ENCODE results near the gene PET100. TPM values are rescaled to one million over a fixed set of nuclear protein-coding genes. Genes with fewer than 3 reads are reported as not detected.

PET100 gene
- total and polyA plus RNA-seq, 4 donors: 67.6 to 96.4 (median 88.4) TPM

GRCh38 chr19:7627166-7627565 lies 2.4 kb upstream of the PET100 start:
- 90 to 96% methylated on average over 24 of the region's 24 CpGs for WGBS, 2 donors
- Histone ChIP-seq H3K36me3 (ENCODE audit: control insufficient read depth in 1 of 2, insufficient read depth in 2 of 2, low read length in 1 of 2) (peaks cover 0 to 7% of the 10 kb centered on the region in 2 donors), H3K27me3 (ENCODE audit: control insufficient read depth in 1 of 2, insufficient read depth in 2 of 2, low read length in 1 of 2) (no peaks in the 10 kb centered on the region), H3K27ac (ENCODE audit: low read depth in 1 of 2, low read length in 2 of 2) (no peak overlapping the region), H3K4me1 (ENCODE audit: control insufficient read depth in 1 of 2, insufficient read depth in 2 of 2, low read length in 2 of 2) (peaks cover 0 to 3% of the 10 kb centered on the region in 2 donors), H3K9me3 (ENCODE audit: control insufficient read depth, low read length) (no peaks in the 10 kb centered on the region), H3K4me3 (ENCODE audit: low read length in 2 of 2) (no peak overlapping the region)
- ATAC-seq (ENCODE audit: low FRiP score): no peak
- DNase-seq: no peak
- intact Hi-C loops (cut with DNase I): no loop called here

- intact Hi-C loops (cut with DNase I): loop anchor here in 1 of 2 donors (2.0 kb wide), 1 partner anchor 52 kb away; the partner anchor contains the start of gene TRAPPC5
- no peaks in the 10 kb centered on the region for H3K27me3 ChIP-seq (ENCODE audit: control insufficient read depth in 1 of 2, insufficient read depth in 2 of 2, low read length in 1 of 2)
- ATAC-seq (ENCODE audit: low FRiP score): no peak
- 5 to 6% methylated on average over 15 of the region's 15 CpGs for WGBS, 2 donors
- H3K9me3 ChIP-seq (ENCODE audit: control insufficient read depth, low read length): no peaks in the 10 kb centered on the region
- peak overlapping the region in 1 of 2 donors; percentile 2 for H3K27ac ChIP-seq (ENCODE audit: low read depth in 1 of 2, low read length in 2 of 2)
- peaks cover 0 to 3% of the 10 kb centered on the region in 2 donors for H3K4me1 ChIP-seq (ENCODE audit: control insufficient read depth in 1 of 2, insufficient read depth in 2 of 2, low read length in 2 of 2)
- H3K4me3 ChIP-seq (ENCODE audit: low read length in 2 of 2): peak overlapping the region; percentile 85 to 88
- DNase-seq: no peak
- H3K36me3 ChIP-seq (ENCODE audit: control insufficient read depth in 1 of 2, insufficient read depth in 2 of 2, low read length in 1 of 2): no peaks in the 10 kb centered on the region
Measured at GRCh38 chr19:7628589-7629311, 843 bp upstream of the PET100 start.

GRCh38 chr19:7631577-7631976 lies 2.0 kb downstream of the PET100 start:
- Histone ChIP-seq H3K27ac (ENCODE audit: low read depth in 1 of 2, low read length in 2 of 2) (no peak overlapping the region), H3K4me3 (ENCODE audit: low read length in 2 of 2) (no peak overlapping the region), H3K36me3 (ENCODE audit: control insufficient read depth in 1 of 2, insufficient read depth in 2 of 2, low read length in 1 of 2) (no peaks in the 10 kb centered on the region), H3K9me3 (ENCODE audit: control insufficient read depth, low read length) (no peaks in the 10 kb centered on the region), H3K4me1 (ENCODE audit: control insufficient read depth in 1 of 2, insufficient read depth in 2 of 2, low read length in 2 of 2) (peaks cover 0 to 3% of the 10 kb centered on the region in 2 donors), H3K27me3 (ENCODE audit: control insufficient read depth in 1 of 2, insufficient read depth in 2 of 2, low read length in 1 of 2) (no peaks in the 10 kb centered on the region)
- intact Hi-C loops (cut with DNase I): no loop called here
- no peak for DNase-seq
- ATAC-seq (ENCODE audit: low FRiP score): no peak
- WGBS, 2 donors: 88% methylated on average over 12 of the region's 12 CpGs

GRCh38 chr19:7632340-7633203 lies 3.0 kb downstream of the PET100 start:
- Histone ChIP-seq H3K27me3 (ENCODE audit: control insufficient read depth in 1 of 2, insufficient read depth in 2 of 2, low read length in 1 of 2) (no peaks in the 10 kb centered on the region), H3K4me1 (ENCODE audit: control insufficient read depth in 1 of 2, insufficient read depth in 2 of 2, low read length in 2 of 2) (peaks cover 0 to 3% of the 10 kb centered on the region in 2 donors), H3K4me3 (ENCODE audit: low read length in 2 of 2) (no peak overlapping the region), H3K36me3 (ENCODE audit: control insufficient read depth in 1 of 2, insufficient read depth in 2 of 2, low read length in 1 of 2) (no peaks in the 10 kb centered on the region), H3K9me3 (ENCODE audit: control insufficient read depth, low read length) (no peaks in the 10 kb centered on the region), H3K27ac (ENCODE audit: low read depth in 1 of 2, low read length in 2 of 2) (no peak overlapping the region)
- intact Hi-C loops (cut with DNase I): no loop called here
- no peak for DNase-seq
- no peak for ATAC-seq (ENCODE audit: low FRiP score)
- WGBS, 2 donors: 90 to 92% methylated on average over 40 of the region's 40 CpGs

- 40 to 66% methylated on average over 1 to 2 of the region's 2 CpGs for WGBS, 2 donors
- Histone ChIP-seq H3K9me3 (ENCODE audit: control insufficient read depth, low read length) (no peaks in the 10 kb centered on the region), H3K36me3 (ENCODE audit: control insufficient read depth in 1 of 2, insufficient read depth in 2 of 2, low read length in 1 of 2) (no peaks in the 10 kb centered on the region), H3K27ac (ENCODE audit: low read depth in 1 of 2, low read length in 2 of 2) (no peak within 1 kb of the TSS), H3K4me1 (ENCODE audit: control insufficient read depth in 1 of 2, insufficient read depth in 2 of 2, low read length in 2 of 2) (peaks cover 0 to 3% of the 10 kb centered on the region in 2 donors), H3K27me3 (ENCODE audit: control insufficient read depth in 1 of 2, insufficient read depth in 2 of 2, low read length in 1 of 2) (no peaks in the 10 kb centered on the region), H3K4me3 (ENCODE audit: low read length in 2 of 2) (no peak within 1 kb of the TSS)
- DNase-seq (no peak), ATAC-seq (ENCODE audit: low FRiP score) (no peak)
- intact Hi-C loops (cut with DNase I): no loop called here
Measured at GRCh38 chr19:7633698-7634097, 4.1 kb downstream of the PET100 start, which contains the start of gene PCP2. PCP2 (minus strand) TSS chr19:7633719; CDS start chr19:7633457, 262 bp downstream.

GRCh38 chr19:7635670-7636069 lies 6.1 kb downstream of the PET100 start:
- DNase-seq (no peak), ATAC-seq (ENCODE audit: low FRiP score) (no peak)
- Histone ChIP-seq H3K27ac (ENCODE audit: low read depth in 1 of 2, low read length in 2 of 2) (no peak overlapping the region), H3K4me1 (ENCODE audit: control insufficient read depth in 1 of 2, insufficient read depth in 2 of 2, low read length in 2 of 2) (no peaks in the 10 kb centered on the region), H3K4me3 (ENCODE audit: low read length in 2 of 2) (no peak overlapping the region), H3K27me3 (ENCODE audit: control insufficient read depth in 1 of 2, insufficient read depth in 2 of 2, low read length in 1 of 2) (no peaks in the 10 kb centered on the region), H3K9me3 (ENCODE audit: control insufficient read depth, low read length) (no peaks in the 10 kb centered on the region), H3K36me3 (ENCODE audit: control insufficient read depth in 1 of 2, insufficient read depth in 2 of 2, low read length in 1 of 2) (no peaks in the 10 kb centered on the region)
- WGBS, 2 donors: 43 to 46% methylated on average over 6 of the region's 6 CpGs
- intact Hi-C loops (cut with DNase I): no loop called here

GRCh38 chr19:7636317-7636690 lies 6.7 kb downstream of the PET100 start:
- no peak overlapping the region for H3K4me3 ChIP-seq (ENCODE audit: low read length in 2 of 2)
- ATAC-seq (ENCODE audit: low FRiP score): no peak
- H3K27ac ChIP-seq (ENCODE audit: low read depth in 1 of 2, low read length in 2 of 2): no peak overlapping the region
- no peaks in the 10 kb centered on the region for H3K36me3 ChIP-seq (ENCODE audit: control insufficient read depth in 1 of 2, insufficient read depth in 2 of 2, low read length in 1 of 2)
- no peak for DNase-seq
- H3K4me1 ChIP-seq (ENCODE audit: control insufficient read depth in 1 of 2, insufficient read depth in 2 of 2, low read length in 2 of 2): no peaks in the 10 kb centered on the region
- H3K27me3 ChIP-seq (ENCODE audit: control insufficient read depth in 1 of 2, insufficient read depth in 2 of 2, low read length in 1 of 2): no peaks in the 10 kb centered on the region
- WGBS, 2 donors: 60 to 62% methylated on average over 16 of the region's 16 CpGs
- H3K9me3 ChIP-seq (ENCODE audit: control insufficient read depth, low read length): no peaks in the 10 kb centered on the region
- intact Hi-C loops (cut with DNase I): no loop called here

- WGBS, 2 donors: 8 to 9% methylated on average over 52 to 61 of the region's 61 CpGs
- DNase-seq (peak; percentile 77 to 86), ATAC-seq (ENCODE audit: low FRiP score) (peak; percentile 67)
- intact Hi-C loops (cut with DNase I): no loop called here
- Histone ChIP-seq H3K4me1 (ENCODE audit: control insufficient read depth in 1 of 2, insufficient read depth in 2 of 2, low read length in 2 of 2) (no peaks in the 10 kb centered on the region), H3K27me3 (ENCODE audit: control insufficient read depth in 1 of 2, insufficient read depth in 2 of 2, low read length in 1 of 2) (no peaks in the 10 kb centered on the region), H3K36me3 (ENCODE audit: control insufficient read depth in 1 of 2, insufficient read depth in 2 of 2, low read length in 1 of 2) (no peaks in the 10 kb centered on the region), H3K4me3 (ENCODE audit: low read length in 2 of 2) (no peak within 1 kb of the TSS), H3K9me3 (ENCODE audit: control insufficient read depth, low read length) (no peaks in the 10 kb centered on the region), H3K27ac (ENCODE audit: low read depth in 1 of 2, low read length in 2 of 2) (no peak within 1 kb of the TSS)
Measured at GRCh38 chr19:7636691-7637373, 7.2 kb downstream of the PET100 start, which contains the start of gene STXBP2. STXBP2 (plus strand) TSS chr19:7637110; CDS start chr19:7637150, 40 bp downstream.
